Measurements from ENCODE around the gene MKNK2. TPM values are rescaled to one million over a fixed set of nuclear protein-coding genes. Genes with fewer than 3 reads are reported as not detected.

Gene MKNK2
- polyA plus RNA-seq, 1 donor (not counting 4 experiments of a cell fraction or from before 2014, with no cell fraction given): 88.3 TPM

DNA sequence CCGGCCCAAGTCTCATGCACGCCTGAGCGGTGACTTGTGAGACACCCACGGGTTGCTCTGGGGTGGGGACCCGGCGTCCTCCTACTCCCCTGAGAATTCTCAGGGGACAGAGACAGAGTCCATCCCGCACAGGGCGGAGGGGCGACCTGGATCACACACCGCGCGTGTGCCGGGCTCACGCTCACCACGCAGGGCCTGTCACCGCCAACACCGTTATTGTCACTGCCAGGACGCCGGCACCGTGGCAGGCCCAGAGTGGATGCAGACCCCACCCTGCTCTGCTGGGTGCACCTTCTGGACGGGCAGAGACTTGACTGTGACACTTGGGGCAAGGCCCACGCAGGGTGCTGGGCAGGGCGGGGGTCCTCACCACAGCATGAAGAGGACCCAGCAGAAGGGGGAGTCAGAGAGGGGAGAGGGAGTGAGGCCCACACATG, 28.8 kb upstream of the MKNK2 start:
- TF ChIP-seq, protein P1, sequence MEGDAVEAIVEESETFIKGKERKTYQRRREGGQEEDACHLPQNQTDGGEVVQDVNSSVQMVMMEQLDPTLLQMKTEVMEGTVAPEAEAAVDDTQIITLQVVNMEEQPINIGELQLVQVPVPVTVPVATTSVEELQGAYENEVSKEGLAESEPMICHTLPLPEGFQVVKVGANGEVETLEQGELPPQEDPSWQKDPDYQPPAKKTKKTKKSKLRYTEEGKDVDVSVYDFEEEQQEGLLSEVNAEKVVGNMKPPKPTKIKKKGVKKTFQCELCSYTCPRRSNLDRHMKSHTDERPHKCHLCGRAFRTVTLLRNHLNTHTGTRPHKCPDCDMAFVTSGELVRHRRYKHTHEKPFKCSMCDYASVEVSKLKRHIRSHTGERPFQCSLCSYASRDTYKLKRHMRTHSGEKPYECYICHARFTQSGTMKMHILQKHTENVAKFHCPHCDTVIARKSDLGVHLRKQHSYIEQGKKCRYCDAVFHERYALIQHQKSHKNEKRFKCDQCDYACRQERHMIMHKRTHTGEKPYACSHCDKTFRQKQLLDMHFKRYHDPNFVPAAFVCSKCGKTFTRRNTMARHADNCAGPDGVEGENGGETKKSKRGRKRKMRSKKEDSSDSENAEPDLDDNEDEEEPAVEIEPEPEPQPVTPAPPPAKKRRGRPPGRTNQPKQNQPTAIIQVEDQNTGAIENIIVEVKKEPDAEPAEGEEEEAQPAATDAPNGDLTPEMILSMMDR (optimal IDR thresholded peaks at IDR 0.05 in 1 of 3, IDR thresholded peaks at IDR 0.05 in 1 of 3, conservative IDR thresholded peaks at IDR 0.05 in 1 of 3; ENCODE audit: extremely low read depth in 1 of 3, insufficient read depth in 2 of 3, low read length in 3 of 3): no peak
- TF ChIP-seq EZH2 (IDR thresholded peaks at IDR 0.05; ENCODE audit: low read length): no peak
- no peak for DNase-seq (ENCODE audit: low read depth, low spot score)
- Histone ChIP-seq H3K4me1 (ENCODE audit: control insufficient read depth, extremely low read depth, insufficient read depth, low read length) (peaks cover 26% of the 10 kb centered on the region), H3K9me3 (ENCODE audit: control insufficient read depth, low read depth, low read length) (no peaks in the 10 kb centered on the region), H3K9me1 (ENCODE audit: control insufficient read depth, extremely low read depth, insufficient read depth, low read length) (no peaks in the 10 kb centered on the region), H3K36me3 (ENCODE audit: control insufficient read depth in 2 of 2, extremely low read depth in 1 of 2, insufficient read depth in 2 of 2, low read length in 2 of 2) (peaks cover 24 to 39% of the 10 kb centered on the region in 2 experiments), H3K4me2 (ENCODE audit: control insufficient read depth, extremely low read depth, insufficient read depth, low read depth, low read length) (no peak overlapping the region), H3K27ac (ENCODE audit: control insufficient read depth, insufficient read depth, low read length) (no peak overlapping the region), H2AFZ (ENCODE audit: control insufficient read depth, low read length) (no peak overlapping the region), H3K4me3 (ENCODE audit: control insufficient read depth in 2 of 3, extremely low read depth in 1 of 3, insufficient read depth in 2 of 3, low read depth in 1 of 3, low read length in 3 of 3) (no peak overlapping the region), H3K27me3 (ENCODE audit: control insufficient read depth, extremely low read depth, insufficient read depth, low read length) (no peaks in the 10 kb centered on the region), H3K9ac (ENCODE audit: control insufficient read depth, extremely low read depth, insufficient read depth, low read length) (no peak overlapping the region), H3K79me2 (ENCODE audit: control insufficient read depth, insufficient read depth, low read length) (peaks cover 38% of the 10 kb centered on the region), H4K20me1 (ENCODE audit: control insufficient read depth, extremely low read depth, insufficient read depth, low read length) (no peaks in the 10 kb centered on the region)
- dilution Hi-C loops (cut with MboI; ENCODE audit: extremely low pct_ligation_motif_present, low sequenced_read_pairs): no loop called here
- no peak for FAIRE-seq

DNA sequence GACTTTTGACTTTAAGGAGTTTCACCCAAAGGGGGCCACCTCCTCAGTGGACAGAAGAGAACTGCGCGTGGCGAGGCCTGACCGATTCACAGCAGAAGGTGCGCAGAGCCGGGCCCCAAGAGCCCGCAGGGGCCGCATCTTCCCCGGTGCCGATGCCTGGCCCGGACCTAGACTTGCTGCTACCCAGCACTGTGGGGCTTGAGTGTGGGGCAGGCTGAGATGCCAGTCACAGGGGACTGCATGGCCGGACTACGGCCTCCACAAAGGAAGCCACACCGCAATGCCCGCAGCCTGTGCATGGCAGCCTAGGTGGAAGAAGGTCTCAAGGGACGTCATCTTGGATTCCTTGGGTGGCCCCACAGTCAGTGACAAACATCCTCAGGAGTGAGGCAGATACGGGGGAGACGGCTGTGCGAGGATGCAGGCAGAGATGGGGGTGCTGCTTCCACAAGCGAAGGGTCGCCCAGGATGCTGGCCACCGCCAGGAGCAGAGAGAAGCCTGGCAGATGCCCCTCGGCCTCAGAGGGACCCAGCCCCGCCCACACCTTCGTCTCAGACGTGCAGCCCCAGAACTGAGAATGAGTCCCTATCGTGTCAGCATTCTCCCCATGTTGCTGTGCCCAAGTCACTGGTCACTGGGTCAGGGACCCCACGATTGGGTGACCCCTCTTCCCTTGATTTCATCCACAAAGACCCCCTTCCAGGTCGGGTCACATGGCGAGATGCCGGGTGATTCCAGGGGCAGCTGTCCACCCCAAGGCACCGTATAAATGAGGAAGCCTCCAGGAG, 28.2 kb upstream of the MKNK2 start:
- H4K20me1 ChIP-seq (ENCODE audit: control insufficient read depth, extremely low read depth, insufficient read depth, low read length): no peaks in the 10 kb centered on the region
- no peak overlapping the region for H2AFZ ChIP-seq (ENCODE audit: control insufficient read depth, low read length)
- FAIRE-seq: no peak
- H3K9me3 ChIP-seq (ENCODE audit: control insufficient read depth, low read depth, low read length): no peaks in the 10 kb centered on the region
- no peak overlapping the region for H3K27ac ChIP-seq (ENCODE audit: control insufficient read depth, insufficient read depth, low read length)
- H3K4me3 ChIP-seq (ENCODE audit: control insufficient read depth in 2 of 3, extremely low read depth in 1 of 3, insufficient read depth in 2 of 3, low read depth in 1 of 3, low read length in 3 of 3): no peak overlapping the region
- TF ChIP-seq EZH2 (IDR thresholded peaks at IDR 0.05; ENCODE audit: low read length): no peak
- TF ChIP-seq, protein P1 (optimal IDR thresholded peaks at IDR 0.05 in 1 of 3, IDR thresholded peaks at IDR 0.05 in 1 of 3, conservative IDR thresholded peaks at IDR 0.05 in 1 of 3; ENCODE audit: extremely low read depth in 1 of 3, insufficient read depth in 2 of 3, low read length in 3 of 3): no peak
- dilution Hi-C loops (cut with MboI; ENCODE audit: extremely low pct_ligation_motif_present, low sequenced_read_pairs): no loop called here
- H3K4me2 ChIP-seq (ENCODE audit: control insufficient read depth, extremely low read depth, insufficient read depth, low read depth, low read length): no peak overlapping the region
- no peak overlapping the region for H3K9ac ChIP-seq (ENCODE audit: control insufficient read depth, extremely low read depth, insufficient read depth, low read length)
- H3K79me2 ChIP-seq (ENCODE audit: control insufficient read depth, insufficient read depth, low read length): peaks cover 38% of the 10 kb centered on the region
- DNase-seq (ENCODE audit: low read depth, low spot score): no peak
- no peaks in the 10 kb centered on the region for H3K27me3 ChIP-seq (ENCODE audit: control insufficient read depth, extremely low read depth, insufficient read depth, low read length)
- peaks cover 25 to 41% of the 10 kb centered on the region in 2 experiments for H3K36me3 ChIP-seq (ENCODE audit: control insufficient read depth in 2 of 2, extremely low read depth in 1 of 2, insufficient read depth in 2 of 2, low read length in 2 of 2)
- H3K9me1 ChIP-seq (ENCODE audit: control insufficient read depth, extremely low read depth, insufficient read depth, low read length): no peaks in the 10 kb centered on the region
- H3K4me1 ChIP-seq (ENCODE audit: control insufficient read depth, extremely low read depth, insufficient read depth, low read length): peaks cover 24% of the 10 kb centered on the region
